HEK293T (cell line): ENCODE measurements around the gene DCBLD2.
A peak's percentile ranks its signal among the peaks of the same experiment; 100 is the strongest.

Experiments used
- CTCF ChIA-PET: fragments of 350-600 bp; formaldehyde crosslinking; extraction: SDS; loops from one replicate; lab custom pipeline; 2021; ENCODE audit warnings: antibody characterized with exemption, inconsistent platforms; lab: Yijun Ruan, JAX
- POLR2A ChIA-PET: fragments of 350-600 bp; formaldehyde crosslinking; extraction: SDS; loops from one replicate; lab custom pipeline; 2020; ENCODE audit warnings: antibody characterized with exemption, inconsistent platforms; lab: Yijun Ruan, JAX
- DNase-seq: peaks from one replicate; pipeline ENCODE4 v3.0.0; 2012; ENCODE audit warnings: mixed read lengths; ENCODE audit errors: extremely low spot score
- ARNT ChIP-seq: fragments of 450-650 bp; IDR thresholded peaks from 2 replicates; pipeline ENCODE4 v1.6.1; 2017; ENCODE audit warnings: mild to moderate bottlenecking
- BHLHE40 ChIP-seq: fragments of 450-650 bp; IDR thresholded peaks from 2 replicates; pipeline ENCODE4 v1.6.1; 2016; ENCODE audit warnings: mild to moderate bottlenecking, moderate library complexity, borderline replicate concordance
- CTBP1 ChIP-seq: fragments of 450-650 bp; IDR thresholded peaks from 2 replicates; pipeline ENCODE4 v1.6.1; 2016; ENCODE audit warnings: borderline replicate concordance
- ELF4 ChIP-seq: fragments of 450-650 bp; IDR thresholded peaks from 2 replicates; pipeline ENCODE4 v1.6.1; 2017; ENCODE audit warnings: antibody characterized with exemption
- FOXA1 ChIP-seq: fragments of 450-650 bp; IDR thresholded peaks from 2 replicates; pipeline ENCODE4 v1.6.1; 2016; ENCODE audit warnings: mild to moderate bottlenecking
- FOXK2 ChIP-seq: fragments of 450-650 bp; IDR thresholded peaks from 2 replicates; pipeline ENCODE4 v1.6.1; 2016; ENCODE audit warnings: mild to moderate bottlenecking
- FOXM1 ChIP-seq: fragments of 450-650 bp; IDR thresholded peaks from 2 replicates; pipeline ENCODE4 v1.6.1; 2017; ENCODE audit warnings: mild to moderate bottlenecking, borderline replicate concordance
- HDGF ChIP-seq: fragments of 450-650 bp; IDR thresholded peaks from 2 replicates; pipeline ENCODE4 v1.6.1; 2017; ENCODE audit warnings: antibody characterized with exemption, borderline replicate concordance
- L3MBTL2 ChIP-seq: fragments of 450-650 bp; conservative IDR thresholded peaks from 2 replicates; pipeline ENCODE4 v1.6.1; 2016; ENCODE audit warnings: mild to moderate bottlenecking
- LEF1 ChIP-seq: fragments of 450-650 bp; IDR thresholded peaks from 2 replicates; pipeline ENCODE4 v1.6.1; 2017; ENCODE audit warnings: mild to moderate bottlenecking, borderline replicate concordance
- NFRKB ChIP-seq: fragments of 450-650 bp; IDR thresholded peaks from 2 replicates; pipeline ENCODE4 v1.6.1; 2016; ENCODE audit warnings: mild to moderate bottlenecking, moderate library complexity
- PKNOX1 ChIP-seq: fragments of 450-650 bp; IDR thresholded peaks from 2 replicates; pipeline ENCODE4 v1.6.1; 2016
- SP1 ChIP-seq: fragments of 450-650 bp; IDR thresholded peaks from 2 replicates; pipeline ENCODE4 v1.6.1; 2017
- SUZ12 ChIP-seq: fragments of 450-650 bp; IDR thresholded peaks from 2 replicates; pipeline ENCODE4 v1.6.1; 2016; ENCODE audit warnings: mild to moderate bottlenecking
- TARDBP ChIP-seq: fragments of 450-650 bp; IDR thresholded peaks from 2 replicates; pipeline ENCODE4 v1.6.1; 2016
- ZNF384 ChIP-seq: fragments of 450-650 bp; IDR thresholded peaks from 2 replicates; pipeline ENCODE4 v1.6.1; 2016

Gene DCBLD2

GRCh38 chr3:98812851-98813374 is 88.6 kb downstream of the DCBLD2 start:
- TF ChIP-seq ZNF384 (no peak), FOXK2 (no peak), HDGF (no peak), FOXM1 (no peak), TARDBP (no peak), L3MBTL2 (no peak), BHLHE40 (no peak), PKNOX1 (no peak), ARNT (no peak), CTBP1 (no peak)
- ChIA-PET CTCF (interaction anchor here (0.6 to 5.5 kb wide), 6 partner anchors 14 to 215 kb away, joined by 3 to 41 read pairs (median 4); no protein-coding TSS in a partner anchor), POLR2A (no interaction called here)
- DNase-seq = peak; percentile 32

GRCh38 chr3:98811048-98811447 is 90.4 kb downstream of the DCBLD2 start:
- CTCF ChIA-PET = no interaction called here
- POLR2A ChIA-PET = no interaction called here
- DNase-seq = no peak
- TF ChIP-seq BHLHE40 = no peak
- no peak for TF ChIP-seq FOXM1
- TF ChIP-seq LEF1 = no peak
- TF ChIP-seq SP1 = no peak
- TF ChIP-seq NFRKB = no peak
- no peak for TF ChIP-seq SUZ12
- TF ChIP-seq PKNOX1 = no peak
- TF ChIP-seq FOXK2 = no peak
- no peak for TF ChIP-seq TARDBP
- TF ChIP-seq HDGF = no peak
- no peak for TF ChIP-seq ELF4
- TF ChIP-seq L3MBTL2 = no peak
- TF ChIP-seq FOXA1 = no peak
- no peak for TF ChIP-seq CTBP1
- no peak for TF ChIP-seq ARNT
- no peak for TF ChIP-seq ZNF384

- CTCF ChIA-PET = no interaction called here
- no peak for DNase-seq
- TF ChIP-seq SP1 = no peak
- no peak for TF ChIP-seq PKNOX1
- TF ChIP-seq ELF4 = no peak
- POLR2A ChIA-PET = no interaction called here
These were observed 91.9 kb downstream of the DCBLD2 start for GRCh38 chr3:98809557-98809956.

- TF ChIP-seq FOXM1 (no peak), SP1 (no peak), ARNT (no peak), LEF1 (no peak), SUZ12 (no peak), PKNOX1 (no peak), NFRKB (no peak), TARDBP (no peak), CTBP1 (no peak), FOXA1 (no peak), L3MBTL2 (no peak), ELF4 (no peak), BHLHE40 (no peak), FOXK2 (no peak), HDGF (no peak)
- DNase-seq = no peak
- POLR2A ChIA-PET = no interaction called here
- CTCF ChIA-PET = no interaction called here
These were observed 93.4 kb downstream of the DCBLD2 start for GRCh38 chr3:98808071-98808470.

GRCh38 chr3:98807561-98807960 is 93.9 kb downstream of the DCBLD2 start:
- no peak for DNase-seq
- ChIA-PET POLR2A (no interaction called here), CTCF (no interaction called here)
- TF ChIP-seq ELF4 (no peak), ZNF384 (no peak), SP1 (no peak), FOXM1 (no peak), FOXA1 (no peak), FOXK2 (no peak), LEF1 (no peak), SUZ12 (no peak), CTBP1 (no peak), NFRKB (no peak), L3MBTL2 (no peak), BHLHE40 (no peak), TARDBP (no peak), PKNOX1 (no peak), HDGF (no peak)

GRCh38 chr3:98807011-98807410 is 94.5 kb downstream of the DCBLD2 start:
- DNase-seq = no peak
- POLR2A ChIA-PET = no interaction called here
- CTCF ChIA-PET = no interaction called here
- TF ChIP-seq L3MBTL2 (no peak), SP1 (no peak), PKNOX1 (no peak), FOXK2 (no peak), LEF1 (no peak), BHLHE40 (no peak), SUZ12 (no peak), ARNT (no peak), CTBP1 (no peak), TARDBP (no peak), NFRKB (no peak), HDGF (no peak), ZNF384 (no peak), FOXM1 (no peak), FOXA1 (no peak), ELF4 (no peak)
